Naive B cell (primary cell): ENCODE data around the gene SLC25A39. TPM values are rescaled to one million over a fixed set of nuclear protein-coding genes. Genes with fewer than 3 reads are reported as not detected.
A peak's percentile ranks its signal among the peaks of the same experiment; 100 is the strongest.

Experiments
- ATAC-seq, 2 donors: fragments of 150-1000 bp; cut with Tn5 transposase; 2 replicates each; pipeline ENCODE4 v1.10.0; 2021; ENCODE audit warnings: low read depth in 2 of 2, mild to moderate bottlenecking in 2 of 2, moderate library complexity in 2 of 2
- DNase-seq: peaks from one replicate; pipeline ENCODE4 v3.0.0; 2022
- H3K27ac Mint-ChIP-seq, 6 donors: one replicate each; pipeline ENCODE4 v1.8.0; 2020 to 2022; ENCODE audit warnings: mild to moderate bottlenecking in 6 of 6, mixed read lengths in 6 of 6, moderate library complexity in 5 of 6, inconsistent platforms in 2 of 6
- H3K27me3 Mint-ChIP-seq, 3 donors: one replicate each; pipeline ENCODE4 v1.8.0; 2021 to 2022; ENCODE audit warnings: mixed read lengths in 3 of 3, mild to moderate bottlenecking in 1 of 3
- H3K36me3 Mint-ChIP-seq, 2 donors: one replicate each; pipeline ENCODE4 v1.8.0; 2020 to 2022; ENCODE audit warnings: mixed read lengths in 2 of 2, inconsistent platforms in 1 of 2, mild to moderate bottlenecking in 1 of 2
- H3K4me1 Mint-ChIP-seq, 3 donors: one replicate each; pipeline ENCODE4 v1.8.0; 2020 to 2022; ENCODE audit warnings: mixed read lengths in 3 of 3, inconsistent platforms in 1 of 3, mild to moderate bottlenecking in 1 of 3, moderate library complexity in 1 of 3
- H3K4me3 Mint-ChIP-seq, 8 donors: one replicate each; pipeline ENCODE4 v1.8.0; 2020 to 2022; ENCODE audit warnings: mild to moderate bottlenecking in 8 of 8, mixed read lengths in 8 of 8, moderate library complexity in 8 of 8, inconsistent platforms in 2 of 8
- H3K9me3 Mint-ChIP-seq, 7 donors: one replicate each; pipeline ENCODE4 v1.8.0; 2020 to 2022; ENCODE audit warnings: mixed read lengths in 7 of 7, mild to moderate bottlenecking in 5 of 7, inconsistent platforms in 2 of 7, moderate library complexity in 1 of 7
- polyA plus RNA-seq, 6 donors: library from polyadenylated mRNA; unstranded; fragments of 300-500 nt; fragmentation: Illumina TruSeq; gene quantifications; one replicate each; pipeline ENCODE4 v1.2.3, GENCODE V29; 2021; ENCODE audit warnings: low read depth in 6 of 6

SLC25A39 gene
- polyA plus RNA-seq, 6 donors from 2014 or later: 87.3 to 143 (median 103) TPM

- Mint-ChIP-seq H3K4me3 (no peak overlapping the region), H3K36me3 (no peaks in the 10 kb centered on the region), H3K27ac (no peak overlapping the region), H3K27me3 (peaks cover 0 to 50% (median 18%) of the 10 kb centered on the region in 3 donors), H3K9me3 (peaks cover 0 to 2% (median 0%) of the 10 kb centered on the region in 7 donors), H3K4me1 (peaks cover 10 to 11% (median 10%) of the 10 kb centered on the region in 3 donors)
- DNase-seq (no peak), ATAC-seq (no peak)
These were observed 41.1 kb downstream of the SLC25A39 start for GRCh38 chr17:44283344-44284023.

GRCh38 chr17:44282264-44282663, 42.4 kb downstream of the SLC25A39 start:
- H3K4me3 Mint-ChIP-seq: no peak overlapping the region

GRCh38 chr17:44281570-44281969, 43.1 kb downstream of the SLC25A39 start:
- peaks cover 10 to 11% (median 10%) of the 10 kb centered on the region in 3 donors for H3K4me1 Mint-ChIP-seq
- H3K4me3 Mint-ChIP-seq: no peak overlapping the region
- ATAC-seq (no peak), DNase-seq (no peak)
- H3K9me3 Mint-ChIP-seq: no peaks in the 10 kb centered on the region
- no peak overlapping the region for H3K27ac Mint-ChIP-seq
- H3K36me3 Mint-ChIP-seq: no peaks in the 10 kb centered on the region
- peaks cover 5 to 50% (median 7%) of the 10 kb centered on the region in 3 donors for H3K27me3 Mint-ChIP-seq

More at GRCh38 chr17:44282264-44282663, 42.4 kb downstream of the SLC25A39 start:
- H3K27ac Mint-ChIP-seq: peak overlapping the region in 1 of 6 donors; percentile 82
- peaks cover 10 to 11% (median 10%) of the 10 kb centered on the region in 3 donors for H3K4me1 Mint-ChIP-seq
- H3K27me3 Mint-ChIP-seq: peaks cover 5 to 48% (median 7%) of the 10 kb centered on the region in 3 donors
- no peak for DNase-seq
- no peak for ATAC-seq
- H3K36me3 Mint-ChIP-seq: no peaks in the 10 kb centered on the region
- H3K9me3 Mint-ChIP-seq: no peaks in the 10 kb centered on the region

DNA sequence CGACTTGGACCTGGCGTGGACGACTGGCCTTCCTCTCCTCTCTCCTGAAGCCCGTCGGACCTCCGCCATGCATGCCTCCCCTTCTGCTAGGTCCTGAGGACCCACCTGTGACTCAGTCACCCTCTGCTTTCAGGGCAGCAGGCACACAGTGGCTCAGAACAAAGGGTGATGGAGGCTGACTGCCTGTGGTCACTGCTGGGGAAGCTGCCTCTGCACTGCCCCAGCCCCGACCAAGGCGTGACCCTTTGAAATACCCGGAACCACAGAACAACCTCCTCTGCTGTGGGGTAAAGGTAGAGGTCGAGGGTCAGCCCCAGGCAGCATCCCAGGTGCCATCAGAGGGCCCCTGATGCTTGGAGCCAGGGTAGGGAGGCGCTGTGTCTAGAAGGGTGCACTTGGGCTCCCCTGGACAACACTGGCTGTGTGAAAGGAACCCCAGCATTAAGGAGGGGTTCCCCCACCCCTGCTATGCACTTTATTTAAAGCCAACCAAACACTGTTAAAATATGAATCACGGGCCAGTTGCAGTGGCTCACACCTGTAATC, 44.2 kb downstream of the SLC25A39 start:
- ATAC-seq: no peak
- H3K4me3 Mint-ChIP-seq: no peak overlapping the region

DNA sequence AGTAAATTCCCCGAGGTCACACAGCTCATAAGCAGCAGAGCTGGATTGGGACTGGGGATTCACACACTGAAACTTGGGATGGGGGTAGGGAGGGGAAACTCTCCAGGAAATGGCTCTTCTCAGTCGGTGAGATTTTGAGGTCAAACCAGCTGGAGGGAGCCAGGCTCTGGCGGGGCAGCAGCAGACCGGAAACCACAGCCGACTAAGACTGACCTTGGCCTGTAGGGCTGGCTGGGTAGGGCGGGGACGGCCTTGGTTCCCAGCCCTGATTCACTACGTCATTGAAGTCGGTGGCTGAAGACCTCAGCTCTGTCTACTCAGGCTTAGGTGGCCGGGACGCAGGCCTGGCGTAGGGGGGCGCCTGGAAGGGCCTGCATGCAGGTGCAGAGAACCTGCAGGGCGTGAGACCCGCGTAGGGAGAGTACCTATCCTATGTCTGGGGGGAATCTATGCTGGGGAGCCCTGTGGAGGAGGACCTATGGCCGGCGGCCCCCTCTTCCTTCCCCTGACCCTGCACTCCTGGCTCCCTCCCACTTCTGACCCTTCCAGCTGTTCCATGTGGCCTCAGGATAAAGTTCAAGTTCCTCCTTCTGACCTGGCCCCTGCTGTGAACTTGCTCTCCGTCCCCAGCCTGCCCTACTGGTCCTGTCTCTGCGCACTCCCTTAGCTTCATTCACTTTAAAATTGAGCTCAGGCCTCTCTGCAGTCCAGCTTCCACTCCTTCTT, 44.8 kb downstream of the SLC25A39 start:
- Mint-ChIP-seq H3K36me3 (no peaks in the 10 kb centered on the region), H3K27me3 (peaks cover 11 to 46% (median 12%) of the 10 kb centered on the region in 3 donors), H3K9me3 (no peaks in the 10 kb centered on the region), H3K4me3 (no peak overlapping the region), H3K27ac (peak overlapping the region in 1 of 6 donors; percentile 39), H3K4me1 (peaks cover 10 to 11% (median 10%) of the 10 kb centered on the region in 3 donors)
- ATAC-seq (peak; percentile 46 to 63), DNase-seq (no peak)

More for the DNA sequence above, 44.2 kb downstream of the SLC25A39 start:
- Mint-ChIP-seq H3K4me1 (peaks cover 10 to 11% (median 10%) of the 10 kb centered on the region in 3 donors), H3K9me3 (no peaks in the 10 kb centered on the region), H3K36me3 (no peaks in the 10 kb centered on the region), H3K27ac (no peak overlapping the region), H3K27me3 (peaks cover 5 to 46% (median 7%) of the 10 kb centered on the region in 3 donors)
- DNase-seq: no peak

DNA sequence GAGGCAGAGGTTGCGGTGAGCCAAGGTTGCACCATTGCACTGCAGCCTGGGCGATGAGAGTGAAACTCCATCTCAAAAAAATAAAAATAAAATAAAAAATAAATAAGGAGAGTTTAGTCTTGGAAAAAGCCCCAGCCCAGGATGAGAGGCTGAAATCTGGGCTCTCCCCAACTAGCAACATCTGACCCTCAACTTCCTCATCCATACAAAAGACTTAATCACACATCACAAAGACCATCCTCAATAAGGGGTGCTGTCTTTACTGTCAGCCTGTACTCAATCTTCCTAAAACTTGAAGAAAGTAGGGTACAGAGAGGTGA, 45.3 kb downstream of the SLC25A39 start:
- Mint-ChIP-seq H3K4me3 (no peak overlapping the region), H3K36me3 (no peaks in the 10 kb centered on the region), H3K27ac (peak overlapping the region in 1 of 6 donors; percentile 39), H3K27me3 (peaks cover 12 to 48% (median 15%) of the 10 kb centered on the region in 3 donors), H3K4me1 (peaks cover 9 to 10% (median 10%) of the 10 kb centered on the region in 3 donors), H3K9me3 (no peaks in the 10 kb centered on the region)
- no peak for DNase-seq
- ATAC-seq: no peak

- no peaks in the 10 kb centered on the region for H3K9me3 Mint-ChIP-seq
- ATAC-seq: no peak
- H3K4me3 Mint-ChIP-seq: no peak overlapping the region
These were observed 46.6 kb downstream of the SLC25A39 start for GRCh38 chr17:44277976-44278375.

GRCh38 chr17:44273607-44274006, 51.0 kb downstream of the SLC25A39 start:
- Mint-ChIP-seq H3K27me3 (peaks cover 17 to 57% (median 26%) of the 10 kb centered on the region in 3 donors), H3K4me3 (no peak overlapping the region), H3K4me1 (no peaks in the 10 kb centered on the region), H3K27ac (peak overlapping the region in 1 of 6 donors; percentile 33), H3K36me3 (no peaks in the 10 kb centered on the region), H3K9me3 (peaks cover 0 to 2% (median 0%) of the 10 kb centered on the region in 7 donors)
- DNase-seq (no peak), ATAC-seq (no peak)

More at GRCh38 chr17:44277976-44278375, 46.6 kb downstream of the SLC25A39 start:
- Mint-ChIP-seq H3K27me3 (peaks cover 17 to 54% (median 19%) of the 10 kb centered on the region in 3 donors), H3K27ac (no peak overlapping the region), H3K4me1 (peaks cover 9 to 10% (median 10%) of the 10 kb centered on the region in 3 donors), H3K36me3 (no peaks in the 10 kb centered on the region)
- DNase-seq: no peak

- DNase-seq (no peak), ATAC-seq (no peak)
- Mint-ChIP-seq H3K9me3 (peaks cover 0 to 2% (median 0%) of the 10 kb centered on the region in 7 donors), H3K36me3 (no peaks in the 10 kb centered on the region), H3K27me3 (peaks cover 14 to 59% (median 26%) of the 10 kb centered on the region in 3 donors), H3K27ac (no peak overlapping the region), H3K4me3 (no peak overlapping the region), H3K4me1 (no peaks in the 10 kb centered on the region)
These were observed 51.7 kb downstream of the SLC25A39 start for GRCh38 chr17:44272954-44273353.

- H3K36me3 Mint-ChIP-seq: no peaks in the 10 kb centered on the region
- H3K27me3 Mint-ChIP-seq: peaks cover 11 to 55% (median 26%) of the 10 kb centered on the region in 3 donors
- H3K4me3 Mint-ChIP-seq: no peak overlapping the region
- ATAC-seq: no peak
- no peaks in the 10 kb centered on the region for H3K4me1 Mint-ChIP-seq
- peaks cover 0 to 2% (median 0%) of the 10 kb centered on the region in 7 donors for H3K9me3 Mint-ChIP-seq
- DNase-seq: no peak
- peak overlapping the region in 1 of 6 donors; percentile 79 for H3K27ac Mint-ChIP-seq
These were observed 52.2 kb downstream of the SLC25A39 start for GRCh38 chr17:44272321-44272951.

Other genes starting within 250 kb of the SLC25A39 start
- 10 to 100 TPM; 27.5 to 79.5 (median 41.2) TPM for gene HDAC5, start 201.2 kb downstream of the SLC25A39 start, polyA plus RNA-seq
- gene HROB, start 182.9 kb downstream of the SLC25A39 start, polyA plus RNA-seq: 1 to 10 TPM in 3 of 6 donors, under 1 TPM in 2, not detected in 1; 0.63 to 1.4 (median 1.2) TPM
- under 1 TPM in 4 of 6 donors, not detected in 2; 0.19 to 0.43 (median 0.31) TPM for gene ASB16, start 154.1 kb downstream of the SLC25A39 start, polyA plus RNA-seq
- 10 to 100 TPM; 39.7 to 69.9 (median 44.8) TPM for gene TMUB2, start 137.9 kb downstream of the SLC25A39 start, polyA plus RNA-seq
- 10 to 100 TPM in 3 of 6 donors, 1 to 10 TPM in 3; 6.6 to 14.4 (median 9.4) TPM for gene ATXN7L3, start 124.9 kb downstream of the SLC25A39 start, polyA plus RNA-seq
- 10 to 100 TPM; 20.2 to 77.3 (median 43.0) TPM for gene UBTF, start 105.1 kb downstream of the SLC25A39 start, polyA plus RNA-seq
- under 1 TPM in 3 of 6 donors, not detected in 3; 0.07 to 0.20 (median 0.12) TPM for gene SLC4A1, start 56.7 kb downstream of the SLC25A39 start, polyA plus RNA-seq
- gene RUNDC3A, start 16.2 kb downstream of the SLC25A39 start, polyA plus RNA-seq: under 1 TPM in 2 of 6 donors, not detected in 4; 0.13 to 0.16 TPM
- 100 to 1,000 TPM; 102 to 198 (median 110) TPM for gene GRN, start 20.5 kb upstream of the SLC25A39 start, polyA plus RNA-seq
- gene FAM171A2, start 39.0 kb upstream of the SLC25A39 start, polyA plus RNA-seq: under 1 TPM in 2 of 6 donors, not detected in 4; 0.21 to 0.29 TPM
- 1 to 10 TPM in 5 of 6 donors, under 1 TPM in 1; 0.70 to 7.1 (median 5.1) TPM for gene ITGA2B, start 64.8 kb upstream of the SLC25A39 start, polyA plus RNA-seq
- gene GPATCH8, start 178.6 kb upstream of the SLC25A39 start, polyA plus RNA-seq: 10 to 100 TPM in 5 of 6 donors, 1 to 10 TPM in 1; 9.9 to 79.3 (median 38.6) TPM
- gene FZD2, start 232.7 kb upstream of the SLC25A39 start, polyA plus RNA-seq: under 1 TPM; 0.21 to 0.52 (median 0.41) TPM